ENCODE results near the gene RHEB.

GRCh38 chr7:151553356-151553755, 33.7 kb upstream of the RHEB start:
- TF ChIP-seq CTCF (conservative IDR thresholded peaks at IDR 0.05; ENCODE audit: low read depth, low read length) (no peak), USF2 (IDR thresholded peaks at IDR 0.05; ENCODE audit: low read depth, low read length) (no peak), RAD21 (IDR thresholded peaks at IDR 0.05; ENCODE audit: low read length) (no peak), POLR2A (IDR thresholded peaks at IDR 0.05; ENCODE audit: low read depth, low read length) (no peak), SMC3 (IDR thresholded peaks at IDR 0.05; ENCODE audit: low read depth, low read length) (no peak), CEBPB (IDR thresholded peaks at IDR 0.05; ENCODE audit: low read depth, low read length) (no peak), MAZ (IDR thresholded peaks at IDR 0.05; ENCODE audit: borderline replicate concordance, low read depth, low read length) (no peak), MAFK (IDR thresholded peaks at IDR 0.05; ENCODE audit: low read depth, low read length) (no peak), FOS (IDR thresholded peaks at IDR 0.05; ENCODE audit: low read depth, low read length) (no peak), RFX5 (IDR thresholded peaks at IDR 0.05; ENCODE audit: low read depth, low read length) (no peak), BHLHE40 (IDR thresholded peaks at IDR 0.05; ENCODE audit: low read depth, low read length) (no peak), MXI1 (IDR thresholded peaks at IDR 0.05; ENCODE audit: borderline replicate concordance, low read depth, low read length) (no peak), CHD1 (IDR thresholded peaks at IDR 0.05; ENCODE audit: low read depth, low read length) (no peak), NFE2L2 (IDR thresholded peaks at IDR 0.05; ENCODE audit: low read depth, low read length) (no peak)
